ENCODE data around the gene GCDH.

Gene GCDH

GRCh38 chr19:12932392-12933286 is 41.7 kb downstream of the GCDH start:
- TF ChIP-seq CTCF (IDR thresholded peaks at IDR 0.05; ENCODE audit: insufficient read depth, missing control alignments): no peak
- FAIRE-seq: no peak
- no peak for DNase-seq (ENCODE audit: insufficient read length, low spot score)

- DNase-seq (ENCODE audit: insufficient read length, low spot score) (peak; percentile 82), FAIRE-seq (no peak)
- TF ChIP-seq CTCF (IDR thresholded peaks at IDR 0.05; ENCODE audit: insufficient read depth, missing control alignments): no peak
These were observed 42.5 kb downstream of the GCDH start, which contains the start of gene FARSA for GRCh38 chr19:12933287-12934072. Gene FARSA (minus strand): TSS chr19:12933711. CDS start chr19:12933696, 15 bp downstream.

- FAIRE-seq: no peak
- no peak for TF ChIP-seq CTCF (IDR thresholded peaks at IDR 0.05; ENCODE audit: insufficient read depth, missing control alignments)
- DNase-seq (ENCODE audit: insufficient read length, low spot score): no peak
These were observed 44.1 kb downstream of the GCDH start for GRCh38 chr19:12935071-12935470.

GRCh38 chr19:12936582-12936981 is 45.6 kb downstream of the GCDH start:
- FAIRE-seq (no peak), DNase-seq (ENCODE audit: insufficient read length, low spot score) (no peak)
- no peak for TF ChIP-seq CTCF (IDR thresholded peaks at IDR 0.05; ENCODE audit: insufficient read depth, missing control alignments)

- no peak for FAIRE-seq
- DNase-seq (ENCODE audit: insufficient read length, low spot score): no peak
- TF ChIP-seq CTCF (IDR thresholded peaks at IDR 0.05; ENCODE audit: insufficient read depth, missing control alignments): no peak
These were observed 46.4 kb downstream of the GCDH start for GRCh38 chr19:12937093-12937926.

GRCh38 chr19:12937927-12938778 is 47.2 kb downstream of the GCDH start, which contains the start of gene CALR:
Gene CALR (plus strand): TSS chr19:12938609. CDS start chr19:12938680, 71 bp downstream.
- peak; percentile 94 for DNase-seq (ENCODE audit: insufficient read length, low spot score)
- no peak for TF ChIP-seq CTCF (IDR thresholded peaks at IDR 0.05; ENCODE audit: insufficient read depth, missing control alignments)
- FAIRE-seq: no peak
